K562 (cell line): ENCODE measurements around the gene QPRT. TPM values are rescaled to one million over a fixed set of nuclear protein-coding genes. Genes with fewer than 3 reads are reported as not detected.
A peak's percentile ranks its signal among the peaks of the same experiment; 100 is the strongest.

Source experiments
- ATAC-seq: fragments of 200-7000 bp; cut with Tn5 transposase; 3 replicates; pipeline ENCODE4 v1.9.1; 2020; ENCODE audit warnings: moderate library complexity
- BruUV-seq: library from RNA; stranded (reverse); fragments of 400-500 nt; replicated peaks from 2 replicates; lab custom pipeline; 2021; lab: Mats Ljungman, UMichigan
- CTCF ChIA-PET: fragments of 300-600 bp; formaldehyde crosslinking; extraction: SDS; loops from one replicate; lab custom pipeline; 2021; ENCODE audit warnings: low intra/inter-chr PET ratio; lab: Yijun Ruan, JAX
- POLR2A ChIA-PET: fragments of 300-600, 350-650 bp; sonication (Branson Sonifier 250); formaldehyde crosslinking; extraction: SDS; loops from one replicate; lab custom pipeline; 2021; ENCODE audit warnings: antibody characterized with exemption, inconsistent platforms; lab: Yijun Ruan, JAX
- DNase-seq, 4 experiments: peaks; one replicate each; pipeline versions ENCODE4 v3.0.0 to v3.0.0-alpha.2; 2011 to 2018; ENCODE audit warnings: low spot score in 3 of 4, mixed read lengths in 3 of 4; ENCODE audit errors: extremely low read depth in 1 of 4
- FAIRE-seq: peaks from 2 replicates; lab custom pipeline; 2011; peaks lifted over from hg19 to GRCh38; lab: Jason Lieb, UNC
- H2AFZ ChIP-seq: 2 replicates; pipeline ENCODE4 v1.6.0; 2011; ENCODE audit warnings: low read depth, low read length, control low read depth, inconsistent platforms
- H3K27ac ChIP-seq: fragments of 200-600 bp; 3 replicates; pipeline ENCODE4 v1.8.0; 2011; ENCODE audit warnings: low read depth, mild to moderate bottlenecking, control low read depth, inconsistent platforms, low read length, moderate library complexity, mixed read lengths; ENCODE audit errors: extremely low read depth
- H3K27me3 ChIP-seq, 2 experiments: fragments of 300-600 bp in 1 of 2; 2 replicates in 1 of 2; 3 replicates in 1 of 2; pipeline versions ENCODE4 v1.6.0 to v1.8.0; 2011; ENCODE audit warnings: inconsistent platforms in 2 of 2, low read length in 2 of 2, mild to moderate bottlenecking in 1 of 2, mixed read lengths in 1 of 2, moderate library complexity in 1 of 2; ENCODE audit not compliant: control insufficient read depth in 2 of 2, insufficient read depth in 2 of 2
- H3K36me3 ChIP-seq: fragments of 300-600 bp; 3 replicates; pipeline ENCODE4 v1.8.0; 2011; ENCODE audit warnings: mild to moderate bottlenecking, low read length, inconsistent platforms; ENCODE audit not compliant: control insufficient read depth, insufficient read depth
- H3K4me1 ChIP-seq, 2 experiments: fragments of 200-600 bp in 1 of 2; replicated peaks in 1 of 2; 2 replicates in 1 of 2; 3 replicates in 1 of 2; pipeline versions ENCODE4 v1.5.1 to v1.8.0; 2011; ENCODE audit warnings: inconsistent platforms in 2 of 2, low read length in 2 of 2, mild to moderate bottlenecking in 1 of 2, mixed read lengths in 1 of 2, moderate library complexity in 1 of 2; ENCODE audit not compliant: control insufficient read depth in 2 of 2, insufficient read depth in 2 of 2
- H3K4me2 ChIP-seq: 2 replicates; pipeline ENCODE4 v1.6.1; 2011; ENCODE audit warnings: low read length, control low read depth, inconsistent platforms, mixed read lengths; ENCODE audit not compliant: insufficient read depth
- H3K4me3 ChIP-seq: fragments of 200-600 bp; sonication (generic), shearing (Covaris generic); 2 replicates; pipeline ENCODE4 v1.5.1; 2016; ENCODE audit warnings: control low read depth, inconsistent platforms
- H3K79me2 ChIP-seq: fragments of 200-600 bp; 3 replicates; pipeline ENCODE4 v1.8.0; 2011; ENCODE audit warnings: low read length, inconsistent platforms; ENCODE audit not compliant: control insufficient read depth, insufficient read depth
- H3K9ac ChIP-seq, 2 experiments: 2 replicates each; pipeline versions ENCODE4 v1.6.0 to v1.6.1; 2011; ENCODE audit warnings: low read depth in 2 of 2, low read length in 2 of 2, control low read depth in 1 of 2, inconsistent platforms in 1 of 2, mild to moderate bottlenecking in 1 of 2, mixed read lengths in 1 of 2; ENCODE audit not compliant: insufficient read depth in 1 of 2
- H3K9me1 ChIP-seq: one replicate; pipeline ENCODE4 v1.6.0; 2011; ENCODE audit warnings: inconsistent platforms, mild to moderate bottlenecking, low read length, moderate library complexity; ENCODE audit not compliant: control insufficient read depth, insufficient read depth
- H3K9me3 ChIP-seq: replicated peaks from 2 replicates; pipeline ENCODE4 v1.5.1; 2011; ENCODE audit warnings: low read depth, low read length, inconsistent platforms; ENCODE audit not compliant: control insufficient read depth, insufficient read depth
- H4K20me1 ChIP-seq: replicated peaks from 2 replicates; pipeline ENCODE4 v1.6.1; 2011; ENCODE audit warnings: low read length, inconsistent platforms, mixed read lengths; ENCODE audit not compliant: control insufficient read depth, insufficient read depth
- ARNT ChIP-seq, 2 experiments: fragments of 450-650 bp; IDR thresholded peaks; 2 replicates each; pipeline ENCODE4 v1.6.1; 2016; ENCODE audit warnings: mild to moderate bottlenecking in 1 of 2
- BDP1 ChIP-seq: IDR thresholded peaks from 3 replicates; pipeline ENCODE4 v1.6.1; 2011; ENCODE audit not compliant: insufficient read length, insufficient read depth
- BRCA1 ChIP-seq, 2 experiments: fragments of 450-650 bp in 1 of 2; sonication (generic) in 1 of 2; formaldehyde crosslinking in 1 of 2; IDR thresholded peaks; 2 replicates each; pipeline versions ENCODE4 v1.5.0 to v1.6.1; 2017 to 2020; ENCODE audit warnings: mild to moderate bottlenecking in 1 of 2, missing genetic modification reagents in 1 of 2
- CAMTA2 ChIP-seq: fragments of 250-450 bp; sonication (Bioruptor Pico); conservative IDR thresholded peaks from 2 replicates; pipeline ENCODE4 v1.5.1; 2022
- CHD4 ChIP-seq: fragments of 200-600 bp; sonication (generic); IDR thresholded peaks from 3 replicates; pipeline ENCODE4 v1.6.1; 2012; ENCODE audit warnings: low read depth, mild to moderate bottlenecking, mixed read lengths, low read length, inconsistent platforms; ENCODE audit not compliant: insufficient read depth, insufficient replicate concordance, poor library complexity, severe bottlenecking
- EP300 ChIP-seq: IDR thresholded peaks from 2 replicates; pipeline ENCODE4 v1.6.1; 2012; ENCODE audit warnings: low read length, improper control_type of control experiment
- ESRRB ChIP-seq: fragments of 250-450 bp; sonication (Bioruptor Pico); IDR thresholded peaks from 2 replicates; pipeline ENCODE4 v1.5.0; 2020; ENCODE audit warnings: mild to moderate bottlenecking, moderate library complexity, borderline replicate concordance
- HSF4 ChIP-seq: fragments of 250-450 bp; sonication (Bioruptor Pico); IDR thresholded peaks from 2 replicates; pipeline ENCODE4 v2.1.2; 2022; ENCODE audit warnings: mild to moderate bottlenecking, moderate library complexity, borderline replicate concordance
- JUN ChIP-seq, 2 experiments: sonication (generic) in 1 of 2; formaldehyde crosslinking in 1 of 2; IDR thresholded peaks; 2 replicates each; pipeline versions ENCODE4 v1.6.1 to v1.8.0; 2012 to 2022; ENCODE audit warnings: borderline replicate concordance in 2 of 2, mild to moderate bottlenecking in 2 of 2, improper control_type of control experiment in 1 of 2, low read depth in 1 of 2, low read length in 1 of 2, missing genetic modification reagents in 1 of 2
- JUNB ChIP-seq: fragments of 450-650 bp; formaldehyde crosslinking; conservative IDR thresholded peaks from 2 replicates; pipeline ENCODE4 v1.4.0; 2020; ENCODE audit warnings: mild to moderate bottlenecking
- RBM14 ChIP-seq: fragments of 200-400 bp; formaldehyde crosslinking; IDR thresholded peaks from 2 replicates; pipeline ENCODE4 v1.6.1; 2018; ENCODE audit warnings: low read depth, mild to moderate bottlenecking, low read length, moderate library complexity, borderline replicate concordance; ENCODE audit not compliant: insufficient read depth
- SMAD2 ChIP-seq: fragments of 150-350 bp; IDR thresholded peaks from 2 replicates; pipeline ENCODE4 v1.6.1; 2014; ENCODE audit warnings: low read depth, mild to moderate bottlenecking, low read length
- SRSF7 ChIP-seq: fragments of 200-400 bp; formaldehyde crosslinking; optimal IDR thresholded peaks from 2 replicates; pipeline ENCODE3; 2017; ENCODE audit warnings: mild to moderate bottlenecking, low read depth, low read length
- THRAP3 ChIP-seq: fragments of 450-650 bp; IDR thresholded peaks from 2 replicates; pipeline ENCODE4 v1.6.1; 2016; ENCODE audit warnings: mild to moderate bottlenecking, inconsistent platforms, borderline replicate concordance
- ZNF140 ChIP-seq: fragments of 250-450 bp; sonication (Bioruptor Pico); IDR thresholded peaks from 2 replicates; pipeline ENCODE4 v1.8.0; 2021; ENCODE audit warnings: moderate library complexity, mild to moderate bottlenecking, inconsistent platforms
- ZZZ3 ChIP-seq: fragments of 450-650 bp; IDR thresholded peaks from 2 replicates; pipeline ENCODE4 v1.6.1; 2016; ENCODE audit warnings: antibody characterized with exemption, mild to moderate bottlenecking, moderate library complexity
- WGBS: fragments of 100-300 bp; shearing (Covaris generic); methylation state at CpG from one replicate; pipeline ENCODE4 v1.1.6; 2016; ENCODE audit warnings: low coverage, mixed read lengths; ENCODE audit not compliant: insufficient coverage; ENCODE audit errors: missing lambda C conversion rate; 5-methylcytosine and 5-hydroxymethylcytosine counted together
- in situ Hi-C: fragments of 300-500 bp; cut with MboI; formaldehyde crosslinking; loops from 4 replicates; pipeline ENCODE4 v1.15.0; 2018; ENCODE audit warnings: inconsistent platforms, mixed read lengths
- intact Hi-C: fragments of 100-400 bp; cut with micrococcal nuclease; formaldehyde crosslinking; loops from 2 replicates; pipeline ENCODE4 v1.14.2; 2022
- polyA plus RNA-seq, 8 experiments: library from polyadenylated mRNA; depleted of rRNA in 4 of 8; stranded (reverse) in 5 of 8; unstranded in 3 of 8; fragments of >200 nt; fragmentation: Nextera tagmentation in 2 of 8; fragmentation: Illumina TruSeq in 1 of 8; extraction: Ambion mirVana in 2 of 8; extraction: Trizol in 1 of 8; gene quantifications; 2 replicates each; pipeline versions ENCODE4 v1.2.1 to v1.2.3, GENCODE V29; 2011 to 2014; ENCODE audit warnings: inconsistent platforms in 1 of 8, missing spikeins in 1 of 8
- total RNA-seq, 7 experiments: library from RNA; depleted of rRNA in 6 of 7; stranded (reverse); fragments of >200 nt in 6 of 7; fragmentation: Illumina TruSeq in 2 of 7; extraction: Trizol in 2 of 7; gene quantifications; 2 replicates each; pipeline versions ENCODE4 v1.2.1 to v1.2.3, GENCODE V29; 2011 to 2021; ENCODE audit warnings: low replicate concordance in 1 of 7
- TF ChIP-seq, protein P1 (sequence below): fragments of 450-650 bp; IDR thresholded peaks from 2 replicates; pipeline ENCODE4 v1.7.1; 2018; ENCODE audit warnings: mild to moderate bottlenecking, low read depth; ENCODE audit not compliant: partially characterized antibody
- TF ChIP-seq, protein P2 (sequence below): fragments of 250-450 bp; sonication (Bioruptor Pico); IDR thresholded peaks from 2 replicates; pipeline ENCODE4 v1.6.1; 2021; ENCODE audit warnings: mild to moderate bottlenecking

The QPRT gene
- total and polyA plus RNA-seq, 9 of the 15 experiments (the other 6 are each of a cell fraction or from before 2014, with no cell fraction given) = 7.7 to 112 (median 64.1) TPM

DNA sequence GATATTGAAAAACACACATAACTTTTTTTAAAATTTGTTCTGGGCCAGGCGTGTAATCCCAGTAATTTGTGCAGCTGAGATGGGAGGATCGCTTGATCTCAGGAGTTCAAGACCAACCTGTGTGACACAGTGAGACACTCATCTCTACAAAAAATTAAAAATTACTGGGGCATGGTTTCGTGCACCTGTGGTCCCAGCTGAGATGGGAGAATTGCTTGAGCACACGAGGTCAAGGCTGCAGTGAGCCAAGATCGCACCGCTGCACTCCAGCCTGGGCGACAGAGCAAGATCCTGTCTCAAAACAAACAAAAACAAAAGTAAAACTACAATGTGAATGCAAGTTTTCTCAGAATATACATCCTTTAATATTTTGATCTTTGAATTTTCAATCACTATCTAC is 51.7 kb downstream of the QPRT start:
- ChIA-PET POLR2A (interaction anchor here (0.6 kb wide), 2 partner anchors 93 to 335 kb away, joined by 3 read pairs; partner anchors contain the start of gene ALDOA), CTCF (no interaction called here)
- Histone ChIP-seq H3K4me1 (peaks cover 0 to 3% of the 10 kb centered on the region in 2 experiments; a peak in 4 of 5 replicates), H3K79me2 (no peaks in the 10 kb centered on the region), H3K9me1 (no peaks in the 10 kb centered on the region), H2AFZ (0 out of 2 replicates have a peak overlapping the region, but pooled peaks have one; percentile 26), H3K27me3 (no peaks in the 10 kb centered on the region), H3K36me3 (no peaks in the 10 kb centered on the region), H4K20me1 (no peaks in the 10 kb centered on the region), H3K4me3 (no peak overlapping the region), H3K27ac (no peak overlapping the region), H3K9ac (no peak overlapping the region)
- FAIRE-seq (no peak), DNase-seq (no peak)
- no TSS peak for BruUV-seq
- intact Hi-C loops = no loop called here
- TF ChIP-seq ESRRB (CRISPR knock-in tag) (no peak), ZNF140 (CRISPR knock-in tag) (no peak), SMAD2 (no peak), SRSF7 (no peak), CAMTA2 (CRISPR knock-in tag) (no peak), THRAP3 (no peak), ARNT (IDR thresholded peaks at IDR 0.05) (no peak), EP300 (no peak), HSF4 (no peak), RBM14 (no peak), JUNB (CRISPR knock-in tag) (no peak), BRCA1 (IDR thresholded peaks at IDR 0.05) (no peak), BRCA1 (CRISPR knock-in tag; IDR thresholded peaks at IDR 0.05) (no peak), JUN (IDR thresholded peaks at IDR 0.05; ENCODE audit: borderline replicate concordance, low read depth, low read length) (no peak), JUN (CRISPR knock-in tag; IDR thresholded peaks at IDR 0.05; ENCODE audit: borderline replicate concordance) (no peak), CHD4 (no peak), BDP1 (no peak), ZZZ3 (no peak)
- TF ChIP-seq, protein P1, sequence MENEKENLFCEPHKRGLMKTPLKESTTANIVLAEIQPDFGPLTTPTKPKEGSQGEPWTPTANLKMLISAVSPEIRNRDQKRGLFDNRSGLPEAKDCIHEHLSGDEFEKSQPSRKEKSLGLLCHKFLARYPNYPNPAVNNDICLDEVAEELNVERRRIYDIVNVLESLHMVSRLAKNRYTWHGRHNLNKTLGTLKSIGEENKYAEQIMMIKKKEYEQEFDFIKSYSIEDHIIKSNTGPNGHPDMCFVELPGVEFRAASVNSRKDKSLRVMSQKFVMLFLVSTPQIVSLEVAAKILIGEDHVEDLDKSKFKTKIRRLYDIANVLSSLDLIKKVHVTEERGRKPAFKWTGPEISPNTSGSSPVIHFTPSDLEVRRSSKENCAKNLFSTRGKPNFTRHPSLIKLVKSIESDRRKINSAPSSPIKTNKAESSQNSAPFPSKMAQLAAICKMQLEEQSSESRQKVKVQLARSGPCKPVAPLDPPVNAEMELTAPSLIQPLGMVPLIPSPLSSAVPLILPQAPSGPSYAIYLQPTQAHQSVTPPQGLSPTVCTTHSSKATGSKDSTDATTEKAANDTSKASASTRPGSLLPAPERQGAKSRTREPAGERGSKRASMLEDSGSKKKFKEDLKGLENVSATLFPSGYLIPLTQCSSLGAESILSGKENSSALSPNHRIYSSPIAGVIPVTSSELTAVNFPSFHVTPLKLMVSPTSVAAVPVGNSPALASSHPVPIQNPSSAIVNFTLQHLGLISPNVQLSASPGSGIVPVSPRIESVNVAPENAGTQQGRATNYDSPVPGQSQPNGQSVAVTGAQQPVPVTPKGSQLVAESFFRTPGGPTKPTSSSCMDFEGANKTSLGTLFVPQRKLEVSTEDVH = no peak
- TF ChIP-seq, protein P2, sequence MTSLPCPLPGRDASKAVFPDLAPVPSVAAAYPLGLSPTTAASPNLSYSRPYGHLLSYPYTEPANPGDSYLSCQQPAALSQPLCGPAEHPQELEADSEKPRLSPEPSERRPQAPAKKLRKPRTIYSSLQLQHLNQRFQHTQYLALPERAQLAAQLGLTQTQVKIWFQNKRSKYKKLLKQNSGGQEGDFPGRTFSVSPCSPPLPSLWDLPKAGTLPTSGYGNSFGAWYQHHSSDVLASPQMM (CRISPR knock-in tag) = no peak
- TF ChIP-seq, all 486 proteins: peak for 0
- Histone ChIP-seq H3K4me2 (no peak overlapping the region), H3K9me3 (no peaks in the 10 kb centered on the region)
- no peak for ATAC-seq
- 39% methylated on average over 7 of the region's 7 CpGs for WGBS
- in situ Hi-C loops = no loop called here
